ENCODE data around the gene SGPP1.
"Not testable (repeated sequence)": the region's sequence is repeated elsewhere in the genome, so short reads cannot be mapped to it uniquely, and the experiment has no call there.

The SGPP1 gene, protein sequence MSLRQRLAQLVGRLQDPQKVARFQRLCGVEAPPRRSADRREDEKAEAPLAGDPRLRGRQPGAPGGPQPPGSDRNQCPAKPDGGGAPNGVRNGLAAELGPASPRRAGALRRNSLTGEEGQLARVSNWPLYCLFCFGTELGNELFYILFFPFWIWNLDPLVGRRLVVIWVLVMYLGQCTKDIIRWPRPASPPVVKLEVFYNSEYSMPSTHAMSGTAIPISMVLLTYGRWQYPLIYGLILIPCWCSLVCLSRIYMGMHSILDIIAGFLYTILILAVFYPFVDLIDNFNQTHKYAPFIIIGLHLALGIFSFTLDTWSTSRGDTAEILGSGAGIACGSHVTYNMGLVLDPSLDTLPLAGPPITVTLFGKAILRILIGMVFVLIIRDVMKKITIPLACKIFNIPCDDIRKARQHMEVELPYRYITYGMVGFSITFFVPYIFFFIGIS

DNA sequence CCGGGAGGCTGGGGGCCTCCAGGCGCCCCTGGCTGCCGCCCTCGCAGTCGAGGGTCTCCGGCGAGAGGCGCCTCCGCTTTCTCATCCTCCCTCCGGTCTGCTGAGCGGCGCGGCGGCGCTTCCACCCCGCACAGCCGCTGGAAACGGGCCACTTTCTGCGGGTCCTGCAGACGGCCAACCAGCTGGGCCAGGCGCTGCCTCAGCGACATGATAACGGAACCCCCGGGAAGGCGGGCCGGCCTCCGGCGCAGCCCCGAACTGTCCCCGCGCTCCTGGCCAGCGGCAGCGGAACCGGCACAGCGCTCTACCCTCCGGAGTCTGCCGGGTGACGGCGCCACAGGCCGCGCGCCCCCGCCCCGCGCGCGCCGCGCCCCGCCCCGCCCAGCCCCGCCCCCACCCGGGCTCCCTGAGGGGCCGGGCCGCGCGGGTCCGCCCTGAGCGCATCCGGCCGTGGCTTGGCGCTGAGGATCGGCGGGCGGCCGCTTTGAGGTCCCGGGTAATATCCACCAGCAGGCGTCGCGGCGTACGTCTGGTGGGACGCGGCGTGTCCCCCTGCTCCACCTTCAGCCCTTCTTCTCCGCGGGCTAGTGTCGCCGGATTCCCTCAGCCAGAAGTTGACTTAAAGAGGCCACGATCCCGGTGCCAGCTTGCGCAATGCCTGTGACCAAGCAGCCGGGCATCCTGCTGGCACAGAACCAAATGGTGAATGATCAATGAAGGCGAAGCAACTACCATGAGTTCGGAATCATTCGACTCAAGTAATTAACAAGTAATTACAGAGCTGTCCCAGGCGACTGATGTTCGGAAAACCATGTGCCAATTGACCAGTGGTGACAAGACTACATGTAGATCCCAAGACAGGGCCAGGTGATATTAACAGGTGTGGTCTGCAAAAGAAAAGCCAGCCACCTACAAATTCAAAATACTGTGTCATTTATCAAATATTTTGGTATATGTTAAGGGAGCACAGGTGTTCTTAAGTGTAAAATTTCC is at the start of gene SGPP1:
SGPP1 (minus strand) TSS at position 330 of the 993 bp plus-strand sequence; CDS start at position 209, 121 bp downstream.
- peak; percentile 47 to 62 for DNase-seq (ENCODE audit: low read depth in 2 of 2)

DNA sequence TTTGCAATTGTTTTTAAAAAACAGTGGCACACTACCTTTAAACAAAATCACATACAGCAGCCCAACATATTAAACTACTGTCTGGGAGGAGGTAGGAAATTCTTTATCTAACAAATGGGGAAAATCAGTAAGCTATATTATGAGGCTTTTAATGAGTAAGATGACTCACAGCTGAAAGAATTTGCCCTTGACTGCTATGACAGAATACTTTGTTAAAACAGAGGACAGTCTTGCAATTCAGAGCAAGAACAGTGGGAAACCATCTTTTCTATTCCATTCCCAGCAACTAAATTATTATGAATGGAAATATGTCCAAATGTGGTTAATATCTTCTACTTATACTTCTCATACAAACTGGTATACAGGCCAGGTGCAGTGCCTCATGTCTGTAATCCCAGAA is 49.2 kb upstream of the SGPP1 start:
- no peak for DNase-seq (ENCODE audit: low read depth in 2 of 2)

DNA sequence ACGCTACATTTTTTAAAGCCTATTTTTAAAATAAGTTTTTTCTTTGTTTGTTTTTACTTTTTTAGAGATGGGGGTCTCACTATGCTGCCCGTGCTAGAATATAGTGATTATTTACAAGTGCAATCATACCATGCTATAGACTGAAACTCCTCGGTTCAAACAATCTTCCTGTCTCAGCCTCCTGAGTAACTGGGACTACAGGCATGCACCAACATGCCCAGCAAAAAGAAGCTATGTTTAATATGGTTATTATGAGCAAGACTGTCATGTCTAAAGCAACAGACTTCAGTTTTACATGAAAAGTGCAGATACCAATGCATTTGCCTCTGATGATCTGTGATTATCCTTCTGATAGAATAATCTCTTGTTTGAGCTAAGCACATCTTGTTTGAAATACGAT is 45.6 kb upstream of the SGPP1 start:
- no peak for DNase-seq (ENCODE audit: low read depth in 2 of 2)

DNA sequence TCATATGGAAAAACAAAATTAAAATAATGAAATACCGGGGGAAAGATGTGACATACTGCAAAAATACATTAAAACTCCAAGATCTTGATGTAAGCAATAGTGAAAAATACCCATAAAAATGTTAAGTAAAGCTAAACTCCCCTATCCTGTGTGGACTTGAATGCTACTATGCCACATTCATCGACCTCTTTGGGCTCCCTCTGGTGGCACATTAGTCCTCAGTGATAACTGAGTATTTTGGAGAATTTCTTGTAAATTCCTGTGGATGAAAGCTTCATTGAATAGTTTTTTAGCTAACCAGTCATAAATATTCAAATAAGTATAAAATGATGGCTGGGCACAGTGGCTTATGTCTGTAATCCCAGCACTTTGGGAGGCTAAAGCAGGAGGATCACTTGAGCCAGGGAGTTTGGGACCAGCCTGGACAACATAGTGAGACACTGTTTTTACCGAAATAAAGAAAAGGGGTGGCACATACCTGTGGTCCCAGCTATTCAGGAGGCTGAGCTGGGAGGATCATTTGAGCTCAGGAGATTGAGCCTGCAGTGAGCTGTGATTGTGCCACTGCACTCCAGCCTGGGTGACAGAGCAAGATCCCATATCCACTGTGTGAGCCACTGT is 42.4 kb upstream of the SGPP1 start:
- peak in 1 of 2 donors; percentile 30 for DNase-seq (ENCODE audit: low read depth in 2 of 2)

DNA sequence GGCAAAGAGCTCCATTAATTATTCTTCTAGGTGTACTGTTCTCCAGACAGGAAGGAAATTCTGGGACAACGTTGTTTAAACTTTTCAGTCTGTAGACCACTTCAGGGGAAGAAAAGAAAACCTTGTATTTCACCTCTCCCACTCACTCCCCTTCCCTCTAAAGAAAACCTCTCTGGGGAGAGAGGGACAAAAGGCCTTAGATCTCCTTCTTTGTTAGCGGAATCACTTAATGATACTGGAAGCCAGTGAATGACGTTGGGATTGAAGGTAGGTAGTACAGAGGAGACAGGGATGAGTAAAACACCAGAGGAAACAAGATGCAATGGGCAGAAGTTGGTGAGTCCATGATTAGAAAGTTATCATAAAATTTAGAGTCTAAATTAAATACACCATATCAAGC is 38.7 kb upstream of the SGPP1 start:
- DNase-seq (ENCODE audit: low read depth in 2 of 2) = no peak

DNA sequence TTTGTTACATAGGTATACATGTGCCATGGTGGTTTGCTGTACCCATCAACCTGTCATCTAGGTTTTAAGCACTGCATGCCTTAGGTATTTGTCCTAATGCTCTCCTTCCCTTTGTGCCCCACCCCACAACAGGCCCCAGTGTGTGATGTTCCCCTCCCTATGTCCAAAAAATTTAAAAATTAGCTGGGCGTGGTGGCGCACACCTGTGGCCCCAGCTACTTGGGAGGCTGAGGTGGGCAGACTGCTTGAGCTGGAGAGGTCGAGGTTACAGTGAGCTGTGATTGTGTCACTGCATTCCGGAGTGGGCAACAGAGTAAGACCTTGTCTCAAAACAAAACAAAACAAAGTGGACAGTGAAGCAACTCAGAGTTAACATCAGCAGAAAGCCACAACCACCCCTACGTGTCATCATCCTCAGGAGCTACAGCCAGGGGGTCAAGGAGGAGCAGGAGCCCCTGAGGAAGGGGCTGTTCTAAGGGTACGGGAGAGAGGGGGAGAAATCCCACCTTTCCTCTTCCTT is 36.8 kb upstream of the SGPP1 start:
- DNase-seq (ENCODE audit: low read depth in 2 of 2) = no peak

DNA sequence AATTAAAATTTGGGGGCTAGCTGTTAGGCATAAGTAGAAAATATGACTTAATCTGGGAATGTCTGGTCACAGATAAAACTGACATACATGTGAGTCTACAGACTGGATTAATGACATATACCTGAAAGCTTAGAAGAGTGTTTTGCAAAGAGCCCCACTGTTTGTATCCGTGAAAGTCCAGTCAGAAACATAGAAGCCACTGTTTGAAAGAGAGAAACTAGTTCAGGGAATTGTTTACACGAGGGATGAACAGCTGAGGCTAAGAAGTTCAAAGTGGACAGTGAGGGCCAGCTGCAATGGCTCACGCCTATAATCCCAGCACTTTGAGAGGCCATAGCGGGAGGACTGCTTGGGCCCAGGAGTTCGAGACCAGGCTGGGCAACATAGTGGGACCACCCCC is 36.2 kb upstream of the SGPP1 start:
- DNase-seq (ENCODE audit: low read depth in 2 of 2) = no peak

DNA sequence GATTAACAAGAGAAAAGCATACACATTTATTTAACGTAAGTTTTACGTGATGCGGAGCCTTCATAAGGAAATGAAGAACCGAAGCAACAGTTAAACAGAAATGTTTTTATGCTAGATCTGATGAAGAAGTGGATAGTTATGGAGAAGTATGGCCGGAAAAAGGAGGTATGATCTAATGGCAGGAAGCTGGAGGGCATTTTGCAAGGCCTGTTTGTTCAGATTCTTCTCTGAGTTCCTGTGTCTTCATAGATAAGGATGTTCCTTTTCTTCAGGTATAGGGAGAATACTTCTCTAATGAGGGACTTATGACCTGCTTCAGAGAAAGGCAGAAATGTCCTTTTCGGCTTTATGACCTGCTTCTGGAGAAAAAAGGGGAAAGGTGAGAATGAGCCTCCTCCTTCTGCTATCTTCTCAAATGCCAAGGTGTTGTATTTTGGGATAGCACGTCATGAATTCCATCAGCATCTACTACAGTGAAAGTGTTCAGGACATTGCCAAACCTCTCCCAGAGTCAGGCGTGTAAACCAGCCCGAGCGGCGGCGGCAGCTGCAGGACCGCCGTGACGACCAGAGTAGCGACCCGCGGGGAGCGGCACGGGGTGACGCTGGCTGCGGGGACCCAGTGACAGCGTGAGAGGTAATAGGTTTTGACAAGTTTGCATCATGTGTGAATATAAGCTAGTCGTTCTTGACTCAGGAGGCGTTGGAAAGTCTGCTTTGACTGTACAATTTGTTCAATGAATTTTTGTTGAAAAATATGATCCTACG is 33.7 kb upstream of the SGPP1 start:
- DNase-seq (ENCODE audit: low read depth in 2 of 2) = no peak

DNA sequence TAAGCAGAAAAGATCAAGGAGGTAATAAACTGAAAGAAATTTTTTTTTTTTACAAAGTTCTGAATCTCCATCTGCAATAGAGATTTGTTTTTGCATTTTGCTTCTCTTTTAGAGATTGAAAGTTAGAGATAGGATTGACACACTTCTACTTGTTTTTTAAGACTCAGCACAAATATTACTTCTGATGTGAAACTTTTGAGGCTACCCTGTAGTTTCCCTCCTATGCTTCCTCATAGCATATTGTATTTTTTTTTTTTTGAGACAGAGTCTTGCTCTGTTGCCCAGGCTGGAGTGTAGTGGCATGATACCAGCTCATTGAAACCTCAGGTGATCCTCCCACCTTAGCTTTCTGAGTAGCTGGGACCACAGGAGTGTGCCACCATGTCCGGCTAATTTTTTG is 32.1 kb upstream of the SGPP1 start:
- DNase-seq (ENCODE audit: low read depth in 2 of 2) = no peak

DNA sequence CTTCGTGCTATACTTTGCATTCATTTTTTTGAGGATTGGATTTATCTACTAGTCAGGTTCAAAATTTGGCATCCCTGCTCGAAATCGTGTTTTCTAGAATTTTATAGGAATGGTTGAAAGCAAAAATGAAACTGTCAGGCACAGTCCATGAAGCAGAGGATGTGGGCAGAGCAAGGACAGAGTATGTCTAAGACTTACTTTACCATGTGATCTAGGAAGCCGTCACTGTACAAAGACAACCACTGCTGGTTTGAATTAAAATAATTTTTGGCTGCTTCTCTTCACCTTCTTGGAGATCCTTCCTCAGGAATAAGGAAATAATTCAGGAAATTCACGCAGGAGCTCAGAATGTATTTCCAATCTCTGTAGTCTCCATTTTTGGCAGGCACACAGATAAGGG is 31.6 kb upstream of the SGPP1 start:
- no peak for DNase-seq (ENCODE audit: low read depth in 2 of 2)

DNA sequence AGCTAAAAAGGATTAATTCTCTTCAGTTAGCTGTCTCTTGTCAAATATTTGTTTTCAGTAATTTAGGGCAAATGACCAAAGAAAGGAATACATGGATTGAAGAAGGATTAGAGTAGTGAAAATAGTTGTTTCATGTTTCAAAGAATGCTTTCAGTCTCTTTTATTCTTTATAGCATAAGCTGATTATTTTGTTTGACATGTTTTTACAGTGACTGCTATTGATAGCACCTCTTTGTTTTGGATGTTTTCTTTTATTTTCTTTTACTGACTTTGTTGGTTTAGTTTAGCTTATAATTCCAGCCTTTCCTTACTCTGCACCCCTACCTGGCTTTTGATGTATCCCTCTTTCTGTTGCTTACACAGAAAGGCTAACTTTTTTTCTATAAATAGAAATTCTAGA is 29.3 kb upstream of the SGPP1 start:
- no peak for DNase-seq (ENCODE audit: low read depth in 2 of 2)

DNA sequence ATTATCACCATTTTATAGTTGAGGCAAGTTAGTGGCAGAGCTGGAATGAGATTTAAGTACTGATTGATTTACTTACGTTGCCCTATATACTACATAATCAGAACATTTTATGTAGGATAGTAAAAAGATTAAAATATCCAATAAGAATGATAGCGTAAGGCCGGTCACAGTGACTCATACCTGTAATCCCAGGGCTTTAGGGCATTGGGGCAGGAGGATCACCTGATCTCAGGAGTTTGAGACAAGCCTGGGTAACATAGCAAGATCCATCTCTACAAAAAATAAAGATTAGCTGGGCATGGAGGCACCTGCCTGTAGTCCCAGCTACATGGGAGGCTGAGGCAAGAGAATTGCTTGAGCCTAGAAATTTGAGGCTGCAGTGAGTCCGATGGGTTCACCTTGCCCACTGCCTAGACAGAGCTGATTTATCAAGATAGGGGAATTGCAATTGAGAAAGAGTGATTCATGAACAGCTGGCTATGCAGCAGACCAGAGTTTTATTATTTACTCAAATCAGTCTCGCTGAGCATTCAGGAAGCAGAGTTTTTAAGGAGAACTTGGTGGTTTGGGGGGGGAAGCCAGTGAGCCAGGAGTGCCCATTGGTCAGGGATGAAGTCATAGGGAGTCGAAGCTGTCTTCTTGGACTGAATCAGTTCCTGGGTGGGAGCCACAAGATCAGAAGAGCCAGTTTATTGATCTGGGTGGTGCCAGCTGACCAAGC is 24.7 kb upstream of the SGPP1 start:
- DNase-seq (ENCODE audit: low read depth in 2 of 2) = no peak

DNA sequence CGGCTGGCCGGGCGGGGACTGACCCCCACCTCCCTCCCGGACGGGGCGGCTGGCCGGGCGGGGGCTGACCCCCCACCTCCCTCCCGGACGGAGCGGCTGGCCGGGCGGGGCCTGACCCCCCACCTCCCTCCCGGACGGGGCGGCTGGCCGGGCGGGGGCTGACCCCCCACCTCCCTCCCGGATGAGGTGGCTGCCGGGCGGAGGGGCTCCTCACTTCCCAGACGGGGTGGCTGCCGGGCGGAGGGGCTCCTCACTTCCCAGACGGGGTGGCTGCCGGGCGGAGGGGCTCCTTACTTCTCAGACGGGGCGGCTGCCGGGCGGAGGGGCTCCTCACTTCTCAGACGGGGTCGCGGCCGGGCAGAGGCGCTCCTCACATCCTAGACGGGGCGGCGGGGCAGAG is 23.2 kb upstream of the SGPP1 start:
- DNase-seq (ENCODE audit: low read depth in 2 of 2) = not testable (repeated sequence)

DNA sequence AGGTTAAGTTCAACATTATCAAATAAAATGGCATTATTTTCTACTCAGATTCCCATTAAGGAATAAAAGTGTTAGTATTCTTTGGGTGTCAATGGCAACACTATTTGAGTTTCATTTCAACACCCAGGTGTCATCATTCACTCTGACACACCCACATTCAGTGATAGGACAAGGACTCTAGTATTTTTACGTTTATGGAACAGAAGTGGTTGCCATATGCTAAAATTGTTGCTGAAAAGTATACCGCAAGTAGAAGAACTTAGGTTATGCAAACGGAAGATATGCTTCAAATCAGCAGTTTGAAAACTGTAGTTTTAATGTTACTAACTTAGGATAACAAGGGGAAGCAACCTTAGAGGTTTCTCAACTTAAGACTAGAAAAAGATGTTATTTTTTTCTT is 20.0 kb upstream of the SGPP1 start:
- no peak for DNase-seq (ENCODE audit: low read depth in 2 of 2)

DNA sequence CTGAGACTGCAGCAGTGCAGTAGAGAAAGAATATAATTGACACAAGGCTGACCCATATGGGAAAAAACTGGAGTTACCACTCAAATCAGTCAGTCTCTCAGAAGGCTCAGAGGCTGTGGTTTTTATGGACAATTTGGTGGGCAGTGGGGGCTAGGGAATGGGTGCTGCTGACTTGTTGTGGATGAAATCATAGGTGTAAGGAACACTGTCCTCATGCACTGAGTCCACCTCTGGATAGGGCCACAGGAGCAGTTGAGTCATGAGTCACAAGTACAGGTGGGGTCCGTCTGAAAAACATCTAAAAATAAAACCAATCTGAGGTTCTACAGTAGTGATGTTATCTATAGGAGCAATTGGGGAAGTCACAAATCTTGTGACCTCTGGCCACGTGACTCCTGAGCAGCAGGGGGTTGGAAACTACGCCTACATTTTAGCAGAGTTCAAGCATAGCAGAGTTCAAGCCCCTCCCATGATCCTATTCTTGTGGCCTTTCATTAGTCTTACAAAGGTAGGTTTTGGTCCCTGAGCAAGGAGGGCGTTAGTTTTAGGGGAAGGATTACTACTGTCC is 18.1 kb upstream of the SGPP1 start:
- DNase-seq (ENCODE audit: low read depth in 2 of 2) = no peak

DNA sequence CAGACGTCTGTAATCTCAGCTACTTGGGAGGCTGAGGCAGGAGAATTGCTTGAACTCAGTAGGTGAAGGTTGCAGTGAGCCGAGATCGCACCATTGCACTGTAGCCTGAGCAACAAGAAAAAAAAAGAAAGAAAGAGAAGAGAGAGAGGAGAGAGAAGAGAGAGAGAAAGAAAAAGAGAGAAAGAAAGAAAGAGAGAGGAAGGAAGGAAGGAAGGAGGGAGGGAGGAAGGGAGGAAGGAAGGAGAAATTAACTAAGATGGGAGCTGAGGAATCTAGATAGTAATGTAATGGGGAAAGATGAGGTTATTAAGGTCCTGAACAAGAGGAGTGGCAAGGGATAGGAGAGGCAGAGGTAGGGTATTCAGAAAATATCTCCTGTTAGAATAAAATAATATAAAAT is 17.4 kb upstream of the SGPP1 start:
- DNase-seq (ENCODE audit: low read depth in 2 of 2) = no peak

DNA sequence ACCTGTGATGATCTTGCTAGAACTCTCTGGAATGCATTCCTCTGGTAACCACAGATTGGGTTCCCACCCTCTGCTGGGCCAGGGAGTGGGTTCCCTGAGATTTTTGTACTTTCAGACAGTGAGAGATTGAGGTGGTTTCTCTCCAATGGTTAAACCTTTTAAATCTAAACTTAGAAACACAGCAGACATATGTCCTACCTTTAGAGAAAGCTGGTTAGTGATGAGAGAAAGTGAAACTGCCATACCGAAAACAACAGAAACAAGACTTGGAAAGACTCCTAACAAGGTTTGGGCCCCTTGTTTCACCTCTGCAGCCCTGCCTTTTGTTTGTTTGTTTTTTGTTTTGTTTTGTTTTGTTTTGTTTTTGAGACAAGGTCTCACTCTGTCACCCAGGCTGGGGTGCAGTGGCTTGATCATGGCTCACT is 9.7 kb upstream of the SGPP1 start:
- DNase-seq (ENCODE audit: low read depth in 2 of 2) = no peak

DNA sequence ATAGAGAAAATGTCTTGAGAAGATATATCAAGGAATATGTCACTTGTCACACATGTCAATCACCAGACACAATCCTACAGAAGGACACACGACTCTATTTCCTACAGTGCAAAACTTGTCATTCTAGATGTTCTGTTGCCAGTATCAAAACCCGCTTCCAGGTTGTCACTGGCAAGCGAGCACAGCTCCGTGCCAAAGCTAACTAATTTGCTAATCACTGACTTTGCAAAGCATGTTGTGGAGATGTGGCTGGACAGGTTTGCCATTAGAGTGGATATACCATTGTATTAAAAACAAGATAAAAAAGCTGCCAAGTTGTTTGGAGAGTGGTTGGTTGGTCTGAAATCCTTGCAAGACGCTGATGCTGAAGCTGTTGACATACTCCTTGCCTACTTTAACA is 7.9 kb upstream of the SGPP1 start:
- no peak for DNase-seq (ENCODE audit: low read depth in 2 of 2)

DNA sequence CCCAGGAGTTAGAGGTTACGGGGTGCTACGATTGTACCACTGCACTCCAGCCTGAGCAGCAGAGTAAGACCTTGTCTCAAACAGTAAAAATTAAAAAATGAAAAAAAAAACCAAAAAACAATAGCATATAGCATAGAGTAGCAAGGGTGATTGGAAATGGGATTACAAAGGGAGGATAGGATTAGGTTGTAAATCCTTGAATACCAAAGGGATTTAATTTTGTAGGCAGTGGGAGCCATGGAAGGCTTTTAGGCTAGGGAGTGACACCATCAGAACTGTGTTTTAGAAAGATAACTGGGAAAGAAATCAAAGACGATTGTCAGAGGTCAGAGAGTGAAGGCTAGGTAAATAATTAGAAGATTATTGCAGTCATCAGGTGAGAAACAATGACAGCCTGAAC is 2.8 kb upstream of the SGPP1 start:
- DNase-seq (ENCODE audit: low read depth in 2 of 2) = no peak

DNA sequence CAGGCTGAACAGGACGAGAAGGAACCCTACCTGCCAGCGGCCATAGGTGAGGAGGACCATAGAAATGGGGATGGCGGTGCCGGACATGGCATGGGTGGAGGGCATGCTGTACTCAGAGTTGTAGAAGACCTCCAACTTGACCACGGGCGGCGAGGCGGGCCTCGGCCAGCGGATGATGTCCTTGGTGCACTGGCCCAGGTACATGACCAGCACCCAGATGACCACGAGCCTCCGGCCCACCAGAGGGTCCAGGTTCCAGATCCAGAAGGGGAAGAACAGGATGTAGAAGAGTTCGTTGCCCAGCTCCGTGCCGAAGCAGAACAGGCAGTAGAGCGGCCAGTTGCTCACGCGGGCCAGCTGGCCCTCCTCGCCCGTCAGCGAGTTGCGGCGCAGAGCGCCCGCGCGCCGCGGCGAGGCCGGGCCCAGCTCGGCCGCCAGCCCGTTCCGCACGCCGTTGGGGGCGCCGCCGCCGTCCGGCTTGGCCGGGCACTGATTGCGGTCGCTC is 582 bp downstream of the SGPP1 start:
- DNase-seq (ENCODE audit: low read depth in 2 of 2) = peak in 1 of 2 donors; percentile 3

Measured in stimulated activated CD4-positive, alpha-beta T cell treated with anti-CD3 and anti-CD28 coated beads, Interleukin-1b, Interleukin-23, amount 100 ng/mL, for 4 hours (primary cell).